Cardiac muscle cell (in vitro differentiated cells and primary cell): Measurements from ENCODE around the gene THBS4. TPM values are rescaled to one million over a fixed set of nuclear protein-coding genes. Genes with fewer than 3 reads are reported as not detected.
"Not testable (repeated sequence)": the region's sequence is repeated elsewhere in the genome, so short reads cannot be mapped to it uniquely, and the experiment has no call there.

Source experiments
- DNase-seq, 2 donors: peaks; one replicate each; pipeline versions ENCODE4 v3.0.0 to v3.0.0-alpha.2; 2010 to 2017; ENCODE audit warnings: low read depth in 1 of 2, low spot score in 1 of 2
- H3K27ac ChIP-seq: fragments of 200-600 bp; sonication (generic); 2 replicates; pipeline ENCODE4 v1.5.1; 2016
- H3K27me3 ChIP-seq: fragments of 200-600 bp; sonication (generic); 2 replicates; pipeline ENCODE4 v1.6.0; 2016; ENCODE audit warnings: control low read depth
- H3K36me3 ChIP-seq: fragments of 200-600 bp; sonication (generic); 2 replicates; pipeline ENCODE4 v1.5.1; 2016; ENCODE audit warnings: control low read depth
- H3K4me1 ChIP-seq: fragments of 200-600 bp; sonication (generic); 2 replicates; pipeline ENCODE4 v1.8.1; 2017; ENCODE audit warnings: low read depth, mild to moderate bottlenecking, mixed run types
- H3K4me3 ChIP-seq: fragments of 200-600 bp; sonication (generic); 2 replicates; pipeline ENCODE4 v1.5.1; 2016; ENCODE audit warnings: mild to moderate bottlenecking
- H3K9me3 ChIP-seq: fragments of 200-600 bp; sonication (generic); 2 replicates; pipeline ENCODE4 v1.5.1; 2017; ENCODE audit warnings: low read depth, mild to moderate bottlenecking, control low read depth
- CTCF ChIP-seq: IDR thresholded peaks from 2 replicates; pipeline ENCODE4 v1.5.1; 2012; ENCODE audit warnings: low read depth, mild to moderate bottlenecking, low read length
- polyA plus RNA-seq: library from polyadenylated mRNA; unstranded; fragments of >200 nt; fragmentation: Nextera tagmentation; extraction: Ambion mirVana; gene quantifications from 2 replicates; pipeline ENCODE4 v1.2.1, GENCODE V29; 2016
- total RNA-seq: library from RNA; depleted of rRNA; stranded (reverse); fragments of >200 nt; gene quantifications from 2 replicates; pipeline ENCODE4 v1.2.3, GENCODE V29; 2016

Gene THBS4
- total and polyA plus RNA-seq, 2 experiments from 2014 or later = 27.2 to 35.7 TPM

- Histone ChIP-seq H3K4me3 (no peak overlapping the region), H3K27ac (no peak overlapping the region), H3K9me3 (no peaks in the 10 kb centered on the region), H3K4me1 (peaks cover 20% of the 10 kb centered on the region), H3K27me3 (no peaks in the 10 kb centered on the region), H3K36me3 (no peaks in the 10 kb centered on the region)
- no peak for TF ChIP-seq CTCF
- DNase-seq = no peak
These were observed 55.7 kb downstream of the THBS4 start for GRCh38 chr5:80090884-80091166.

DNA sequence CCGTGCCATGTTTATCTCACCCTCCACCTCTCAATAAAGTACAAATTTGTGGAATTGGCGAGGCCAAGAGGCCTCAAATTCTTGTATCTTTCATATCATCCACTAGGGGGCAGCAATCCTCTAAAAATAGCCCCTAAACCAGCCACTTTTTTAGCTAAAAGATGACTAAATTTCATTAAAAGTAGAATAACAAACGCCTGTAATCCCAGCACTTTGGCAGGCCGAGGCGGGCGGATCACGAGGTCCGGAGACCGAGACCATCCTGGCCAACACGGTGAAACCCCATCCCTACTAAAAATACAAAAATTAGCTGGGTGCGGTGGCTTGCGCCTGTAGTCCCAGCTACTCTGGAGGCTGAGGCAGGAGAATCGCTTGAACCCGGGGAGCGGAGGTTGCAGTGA is 56.6 kb downstream of the THBS4 start:
- not testable (repeated sequence) for H3K9me3 ChIP-seq, H3K4me3 ChIP-seq, H3K27me3 ChIP-seq, H3K36me3 ChIP-seq, H3K27ac ChIP-seq
- peak; percentile 62 to 81 for DNase-seq
- peak; percentile 47 for TF ChIP-seq CTCF
- peaks cover 20% of the 10 kb centered on the region for H3K4me1 ChIP-seq

DNA sequence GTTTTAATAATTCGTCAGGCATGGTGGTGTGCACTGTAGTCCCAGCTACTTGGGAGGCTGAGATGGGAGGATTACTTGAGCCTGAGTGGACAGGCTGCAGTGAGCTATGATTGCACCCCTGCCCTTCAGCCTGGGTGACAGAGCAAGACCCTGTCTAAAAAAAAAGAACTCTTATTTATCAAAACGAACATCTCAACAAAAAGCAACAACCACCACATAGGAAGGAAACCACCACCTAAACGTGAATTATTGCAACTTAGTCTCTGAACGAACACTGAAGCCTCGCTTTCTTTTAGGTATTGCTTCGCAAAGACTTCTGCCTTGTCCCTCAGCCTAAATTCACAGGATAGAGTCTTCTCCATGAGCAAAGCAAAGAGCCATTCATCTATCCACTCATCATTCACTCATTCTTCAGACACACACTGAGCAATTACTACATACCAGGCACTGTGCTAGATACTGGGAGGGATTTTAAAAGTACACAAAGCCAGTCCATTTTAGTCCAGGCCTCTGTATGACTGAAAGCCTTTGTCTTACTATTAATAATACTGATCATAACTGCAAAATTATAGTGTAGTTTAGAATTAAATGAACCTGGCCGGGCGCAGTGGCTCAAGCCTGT is 57.4 kb downstream of the THBS4 start:
- Histone ChIP-seq H3K4me3 (no peak overlapping the region), H3K27ac (no peak overlapping the region), H3K4me1 (peaks cover 20% of the 10 kb centered on the region), H3K27me3 (no peaks in the 10 kb centered on the region), H3K9me3 (no peaks in the 10 kb centered on the region), H3K36me3 (no peaks in the 10 kb centered on the region)
- no peak for DNase-seq
- TF ChIP-seq CTCF = no peak

- no peak for TF ChIP-seq CTCF
- H3K4me1 ChIP-seq = peaks cover 23% of the 10 kb centered on the region
- no peak overlapping the region for H3K4me3 ChIP-seq
- H3K27me3 ChIP-seq = no peaks in the 10 kb centered on the region
- H3K27ac ChIP-seq = peak overlapping the region; percentile 88
- no peaks in the 10 kb centered on the region for H3K36me3 ChIP-seq
- H3K9me3 ChIP-seq = no peaks in the 10 kb centered on the region
- DNase-seq = peak in 1 of 2 donors; percentile 42
These were observed 58.6 kb downstream of the THBS4 start for GRCh38 chr5:80093796-80094195.

GRCh38 chr5:80094236-80094738 is 59.1 kb downstream of the THBS4 start:
- H3K36me3 ChIP-seq = no peaks in the 10 kb centered on the region
- H3K27ac ChIP-seq = peak overlapping the region; percentile 88
- no peaks in the 10 kb centered on the region for H3K27me3 ChIP-seq
- DNase-seq = no peak
- H3K4me3 ChIP-seq = no peak overlapping the region
- H3K4me1 ChIP-seq = peaks cover 28% of the 10 kb centered on the region
- no peaks in the 10 kb centered on the region for H3K9me3 ChIP-seq
- no peak for TF ChIP-seq CTCF
